ENCODE measurements around the gene ATP6V1G1.
"Not testable (repeated sequence)": the region's sequence is repeated elsewhere in the genome, so short reads cannot be mapped to it uniquely, and the experiment has no call there.

The ATP6V1G1 gene

GRCh38 chr9:114580609-114581193, 6.9 kb upstream of the ATP6V1G1 start:
- no peak for FAIRE-seq

DNA sequence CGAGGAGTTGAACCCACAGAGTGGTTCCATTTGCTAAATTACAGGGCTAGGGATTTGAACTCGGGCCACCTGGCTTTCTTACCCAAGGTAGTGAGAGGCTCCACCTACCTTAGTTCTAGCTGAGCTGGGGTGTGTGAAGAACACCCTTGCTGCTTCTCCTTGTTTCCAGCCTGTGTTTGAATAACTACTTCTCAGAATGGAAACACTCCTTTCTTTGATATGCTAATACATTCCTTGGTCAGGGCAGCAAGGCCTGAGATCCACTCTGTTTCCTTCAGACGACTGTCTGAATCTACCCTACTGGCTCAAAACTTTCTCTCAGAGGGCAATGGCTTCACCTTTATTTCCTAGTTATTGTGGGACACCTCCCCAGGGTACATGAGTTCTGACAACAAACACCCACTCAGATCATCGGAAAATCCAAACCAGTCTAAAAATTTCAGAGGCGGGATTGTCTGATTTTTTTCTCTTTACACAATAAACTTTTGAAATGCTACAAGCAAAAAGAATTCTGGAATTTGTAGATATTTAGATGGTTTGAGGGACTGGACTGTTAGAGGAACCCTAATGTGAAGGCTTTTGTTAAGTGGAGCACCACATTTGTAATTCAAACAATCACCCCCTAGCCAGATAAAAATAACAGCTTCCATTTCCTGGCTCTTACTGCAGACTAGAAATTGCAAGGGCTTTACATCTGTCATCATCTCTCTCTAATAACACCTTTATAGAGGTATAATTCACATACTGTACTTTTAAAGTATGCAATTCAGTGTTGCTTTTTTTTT, 4.0 kb upstream of the ATP6V1G1 start:
- FAIRE-seq: no peak

GRCh38 chr9:114588210-114588609, 641 bp downstream of the ATP6V1G1 start:
- FAIRE-seq: no peak

DNA sequence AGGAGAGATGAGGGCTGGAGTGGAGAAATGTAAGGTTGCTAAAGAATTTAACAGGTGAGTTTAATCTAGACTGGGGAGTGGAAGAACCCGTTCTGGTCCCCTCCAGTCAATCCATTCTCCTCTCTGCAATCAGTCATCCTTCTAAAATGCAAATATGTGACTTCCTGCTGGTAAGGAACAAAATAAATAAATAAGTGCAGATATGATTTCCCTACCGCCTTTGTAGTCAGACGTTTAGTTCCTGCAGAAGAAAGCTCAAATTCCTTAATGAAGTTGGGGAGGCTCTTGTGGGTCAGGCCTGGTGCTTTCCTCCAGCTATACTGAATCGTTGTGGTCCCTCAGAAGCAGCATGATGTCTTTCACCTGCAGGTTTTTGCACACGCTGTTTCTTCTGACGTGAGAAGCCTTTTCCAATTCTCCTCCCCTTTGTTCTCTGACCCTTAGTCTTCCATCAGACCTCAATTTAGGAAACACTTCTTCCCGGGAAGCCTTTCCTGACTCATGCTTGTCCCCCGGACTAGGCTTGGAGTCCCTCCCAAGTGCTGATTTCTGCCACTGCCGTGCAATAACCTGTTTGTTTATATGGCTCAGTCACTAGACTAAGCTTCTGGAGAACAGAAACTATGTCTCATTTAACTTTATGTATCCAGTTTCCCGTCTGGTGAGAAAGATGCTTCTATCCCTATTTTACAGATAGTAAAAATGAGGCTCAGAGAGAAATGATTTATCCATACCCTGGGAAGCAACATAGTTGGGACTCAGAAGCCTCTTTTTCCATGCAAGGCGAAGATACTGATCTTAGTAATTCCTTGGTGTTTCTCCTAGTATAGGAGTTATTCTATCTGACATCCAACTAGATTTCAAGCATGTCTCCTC, 1.3 kb downstream of the ATP6V1G1 start:
- FAIRE-seq: no peak

- no peak for FAIRE-seq
These were observed 2.8 kb downstream of the ATP6V1G1 start for GRCh38 chr9:114590328-114590727.

GRCh38 chr9:114591291-114591787, 3.8 kb downstream of the ATP6V1G1 start:
- FAIRE-seq: no peak

DNA sequence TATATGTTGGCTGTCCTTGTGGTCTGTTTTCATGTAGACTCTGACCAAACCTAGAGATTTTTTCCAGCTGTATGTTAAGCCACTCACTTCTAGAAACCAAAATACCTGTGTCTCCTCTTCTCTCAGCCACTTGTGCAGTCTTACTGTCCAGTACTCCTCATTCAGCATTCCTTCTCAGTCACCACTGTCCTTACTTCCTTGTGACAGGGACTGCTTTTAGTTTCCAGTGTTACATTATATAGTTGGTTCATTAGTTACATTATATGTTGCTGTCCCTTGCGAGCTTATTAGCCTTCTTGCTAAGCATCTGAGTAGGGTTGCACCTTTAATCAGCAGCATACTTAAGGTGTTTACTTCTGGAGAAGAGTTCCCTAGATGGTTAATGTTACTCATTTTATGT, 4.3 kb downstream of the ATP6V1G1 start:
- FAIRE-seq: no peak

- no peak for FAIRE-seq
These were observed 4.8 kb downstream of the ATP6V1G1 start for GRCh38 chr9:114592356-114592755.

- no peak for FAIRE-seq
These were observed 6.6 kb downstream of the ATP6V1G1 start for GRCh38 chr9:114594136-114594535.

DNA sequence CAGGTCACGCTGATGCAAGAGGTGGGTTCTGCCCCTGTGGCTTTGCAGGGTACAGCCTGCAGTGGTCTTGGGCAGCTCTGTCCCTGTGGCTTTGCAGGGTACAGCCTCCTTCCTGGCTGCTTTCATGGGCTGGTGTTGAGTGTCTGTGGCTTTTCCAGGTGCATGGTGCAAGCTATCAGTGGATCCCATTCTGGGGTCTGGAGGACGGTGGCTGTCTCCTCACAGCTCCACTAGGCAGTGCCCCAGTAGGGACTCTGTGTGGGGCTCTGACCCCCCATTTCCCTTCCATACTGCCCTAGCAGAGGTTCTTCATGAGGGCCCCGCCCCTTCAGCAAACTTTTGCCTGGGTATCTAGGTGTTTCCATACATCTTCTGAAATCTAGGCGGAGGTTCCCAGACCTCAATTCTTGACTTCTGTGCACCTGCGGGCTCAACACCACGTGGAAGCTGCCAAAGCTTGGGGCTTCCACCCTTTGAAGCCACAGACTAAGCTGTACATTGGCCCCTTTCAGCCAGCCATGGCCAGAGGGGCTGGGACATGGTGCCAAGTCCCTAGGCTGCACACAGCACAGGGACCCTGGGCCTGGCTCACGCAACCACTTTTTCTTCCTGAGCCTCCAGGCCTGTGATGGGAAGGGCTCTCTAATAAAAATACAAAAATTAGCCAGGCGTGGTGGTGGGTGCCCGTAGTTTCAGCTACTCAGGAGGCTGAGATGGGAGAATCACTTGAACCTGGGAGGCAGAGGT, 13.1 kb downstream of the ATP6V1G1 start:
- FAIRE-seq: not testable (repeated sequence)

GRCh38 chr9:114601787-114602186, 14.2 kb downstream of the ATP6V1G1 start:
- not testable (repeated sequence) for FAIRE-seq

DNA sequence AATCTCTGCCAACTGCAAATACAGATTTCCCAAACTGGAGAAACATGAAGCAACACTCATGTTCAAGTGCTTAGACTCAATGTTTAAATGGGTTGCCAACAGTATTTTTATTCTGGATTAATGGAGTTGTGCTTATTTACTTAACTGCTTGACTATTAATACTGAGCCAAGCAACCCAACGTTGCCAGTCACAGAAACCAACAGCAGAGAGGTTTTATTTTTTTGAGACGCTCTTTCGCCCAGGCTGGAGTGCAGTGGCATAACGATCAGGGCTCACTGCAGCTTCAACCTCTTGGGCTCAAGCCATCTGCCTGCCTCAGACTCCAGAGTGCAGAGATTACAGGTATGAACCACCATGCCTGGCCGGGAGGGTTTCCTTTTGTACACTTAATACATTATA, 15.1 kb downstream of the ATP6V1G1 start:
- no peak for FAIRE-seq

GRCh38 chr9:114603248-114603647, 15.7 kb downstream of the ATP6V1G1 start:
- no peak for FAIRE-seq

DNA sequence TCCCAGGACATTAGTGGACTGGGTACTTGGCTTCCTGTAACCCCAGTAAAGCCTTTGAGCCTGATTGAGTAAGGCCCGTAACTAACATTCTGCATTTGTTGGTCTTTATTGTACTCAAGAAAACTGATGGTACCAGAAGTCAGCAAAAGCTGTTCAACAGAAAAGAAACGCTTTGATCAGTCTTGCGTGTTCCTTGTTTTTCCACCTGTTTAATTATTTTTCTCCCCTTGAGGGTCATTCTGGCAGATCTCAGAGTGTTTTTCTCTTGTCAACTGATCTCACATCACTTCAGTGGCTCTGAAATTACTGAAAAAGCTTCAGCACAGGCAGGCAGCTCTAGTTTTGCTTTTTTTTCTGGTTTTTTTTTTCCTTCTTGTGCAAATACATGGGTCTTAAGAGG, 17.4 kb downstream of the ATP6V1G1 start:
- no peak for FAIRE-seq

- no peak for FAIRE-seq
These were observed 18.5 kb downstream of the ATP6V1G1 start for GRCh38 chr9:114606068-114606467.

- no peak for FAIRE-seq
These were observed 19.1 kb downstream of the ATP6V1G1 start for GRCh38 chr9:114606597-114607207.

- no peak for FAIRE-seq
These were observed 20.3 kb downstream of the ATP6V1G1 start for GRCh38 chr9:114607671-114608524.

DNA sequence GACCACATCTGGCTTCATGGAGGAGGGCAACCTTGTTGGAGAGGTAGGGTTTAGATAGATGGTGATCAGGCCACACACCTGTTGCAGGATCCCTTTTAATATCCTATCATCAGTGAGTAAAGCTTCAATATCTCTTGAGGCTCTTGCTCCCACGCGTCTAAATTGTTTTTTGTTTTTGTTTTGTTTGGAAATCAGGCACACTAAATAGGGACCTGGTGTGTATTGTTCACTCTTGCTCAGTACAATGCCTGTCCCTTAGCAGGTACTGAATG, 20.9 kb downstream of the ATP6V1G1 start:
- FAIRE-seq: no peak

DNA sequence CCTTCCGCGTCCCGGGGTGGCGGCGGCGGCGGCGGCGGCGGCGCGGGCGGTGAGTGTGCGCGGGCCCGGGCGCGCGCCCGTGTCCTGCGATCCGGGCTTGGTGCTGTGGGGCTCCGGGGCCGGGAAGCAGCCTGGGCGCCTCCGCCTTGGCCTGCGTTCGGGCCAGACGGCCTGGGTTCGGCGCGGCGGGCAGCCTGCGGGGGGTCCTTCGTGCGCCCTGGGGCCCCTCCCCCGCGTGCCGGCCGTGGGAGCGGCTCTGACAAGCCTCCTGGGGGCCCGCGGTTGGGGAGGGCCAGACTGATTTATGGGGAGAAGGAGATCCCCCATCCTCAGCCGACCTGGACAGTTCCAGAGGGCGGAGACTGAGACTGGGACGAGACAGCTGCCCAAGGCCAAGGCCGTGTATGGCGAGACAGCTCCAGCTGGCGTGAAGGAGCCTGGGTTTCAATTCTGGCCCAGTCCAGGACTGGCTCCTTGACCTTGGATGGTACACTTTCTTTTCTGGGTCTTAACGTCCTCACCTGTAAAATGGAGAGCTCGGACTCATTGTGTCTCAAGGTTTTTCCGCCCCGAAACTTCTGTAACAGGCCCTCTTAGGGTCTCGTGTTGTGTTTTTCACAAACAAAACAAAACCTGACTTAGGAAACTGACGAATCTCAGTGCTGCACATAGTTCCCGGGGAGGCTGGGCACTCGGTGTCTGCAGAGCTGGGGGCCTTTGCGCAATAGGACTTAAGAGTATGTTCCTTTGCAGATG, 24.1 kb downstream of the ATP6V1G1 start:
- no peak for FAIRE-seq

- FAIRE-seq: no peak
These were observed 24.8 kb downstream of the ATP6V1G1 start for GRCh38 chr9:114612272-114612923.
